Keratinocyte (primary cell): ENCODE data around the gene SLC35E3. TPM values are rescaled to one million over a fixed set of nuclear protein-coding genes. Genes with fewer than 3 reads are reported as not detected.

Experiments used
- DNase-seq: peaks from one replicate; pipeline ENCODE4 v3.0.0-alpha.2; 2011; ENCODE audit warnings: low read depth, missing footprints, low spot score
- FAIRE-seq: peaks from 2 replicates; lab custom pipeline; 2011; peaks lifted over from hg19 to GRCh38; lab: Jason Lieb, UNC
- H2AFZ ChIP-seq: 2 replicates; pipeline ENCODE4 v1.6.0; 2012; ENCODE audit warnings: low read length, control low read depth, inconsistent platforms; ENCODE audit not compliant: control insufficient read depth
- H3K27ac ChIP-seq: 2 replicates; pipeline ENCODE4 v1.5.1; 2011; ENCODE audit warnings: low read length; ENCODE audit not compliant: control insufficient read depth, insufficient read depth
- H3K27me3 ChIP-seq: 3 replicates; pipeline ENCODE4 v1.6.0; 2011; ENCODE audit warnings: low read length; ENCODE audit not compliant: control insufficient read depth, insufficient read depth; ENCODE audit errors: extremely low read depth
- H3K36me3 ChIP-seq, 2 experiments: 2 replicates in 1 of 2; 3 replicates in 1 of 2; pipeline ENCODE4 v1.5.1; 2011; ENCODE audit warnings: low read length in 2 of 2, mild to moderate bottlenecking in 1 of 2; ENCODE audit not compliant: control insufficient read depth in 2 of 2, insufficient read depth in 2 of 2; ENCODE audit errors: extremely low read depth in 1 of 2
- H3K4me1 ChIP-seq: 3 replicates; pipeline ENCODE4 v1.5.1; 2011; ENCODE audit warnings: low read length; ENCODE audit not compliant: control insufficient read depth, insufficient read depth; ENCODE audit errors: extremely low read depth
- H3K4me2 ChIP-seq: 3 replicates; pipeline ENCODE4 v1.6.0; 2011; ENCODE audit warnings: low read depth, low read length; ENCODE audit not compliant: control insufficient read depth, insufficient read depth; ENCODE audit errors: extremely low read depth
- H3K4me3 ChIP-seq, 3 experiments: fragments of 200-600 bp in 1 of 3; sonication (generic) in 1 of 3; 2 replicates in 2 of 3; 3 replicates in 1 of 3; pipeline ENCODE4 v1.5.1; 2011 to 2016; ENCODE audit warnings: low read length in 3 of 3, mild to moderate bottlenecking in 3 of 3, control low read depth in 2 of 3, inconsistent platforms in 1 of 3, low read depth in 1 of 3, mixed read lengths in 1 of 3, mixed run types in 1 of 3, moderate library complexity in 1 of 3; ENCODE audit not compliant: control insufficient read depth in 2 of 3, insufficient read depth in 2 of 3; ENCODE audit errors: extremely low read depth in 1 of 3
- H3K79me2 ChIP-seq: 2 replicates; pipeline ENCODE4 v1.6.0; 2012; ENCODE audit warnings: low read length; ENCODE audit not compliant: control insufficient read depth, insufficient read depth
- H3K9ac ChIP-seq: 3 replicates; pipeline ENCODE4 v1.6.0; 2011; ENCODE audit warnings: low read length; ENCODE audit not compliant: control insufficient read depth, insufficient read depth; ENCODE audit errors: extremely low read depth
- H3K9me1 ChIP-seq: 3 replicates; pipeline ENCODE4 v1.6.0; 2011; ENCODE audit warnings: low read length; ENCODE audit not compliant: control insufficient read depth, insufficient read depth; ENCODE audit errors: extremely low read depth
- H3K9me3 ChIP-seq: 2 replicates; pipeline ENCODE4 v1.5.1; 2012; ENCODE audit warnings: low read depth, low read length; ENCODE audit not compliant: control insufficient read depth
- H4K20me1 ChIP-seq: 3 replicates; pipeline ENCODE4 v1.6.0; 2011; ENCODE audit warnings: low read length; ENCODE audit not compliant: control insufficient read depth, insufficient read depth; ENCODE audit errors: extremely low read depth
- CTCF ChIP-seq, 3 experiments: IDR thresholded peaks in 1 of 3; conservative IDR thresholded peaks in 1 of 3; optimal IDR thresholded peaks in 1 of 3; 2 replicates in 2 of 3; 3 replicates in 1 of 3; pipeline versions ENCODE3 to v1.5.1; 2011; ENCODE audit warnings: low read length in 3 of 3, mild to moderate bottlenecking in 3 of 3, moderate library complexity in 2 of 3, control low read depth in 1 of 3, inconsistent platforms in 1 of 3; ENCODE audit not compliant: insufficient read depth in 2 of 3; ENCODE audit errors: extremely low read depth in 1 of 3
- EZH2 ChIP-seq: IDR thresholded peaks from one replicate; pipeline ENCODE4 v1.6.1; 2012; ENCODE audit warnings: inconsistent platforms, mild to moderate bottlenecking, low read length, moderate library complexity
- dilution Hi-C: fragments of 300-500 bp; cut with MboI; formaldehyde crosslinking; loops from one replicate; pipeline ENCODE4 v1.7.0; 2020; ENCODE audit warnings: low sequenced_read_pairs; ENCODE audit not compliant: extremely low pct_ligation_motif_present
- polyA plus RNA-seq, 5 experiments: library from polyadenylated mRNA; depleted of rRNA in 3 of 5; stranded (reverse) in 3 of 5; stranded (forward) in 1 of 5; unstranded in 1 of 5; fragments of >200 nt; gene quantifications; 1 replicate in 1 of 5; 2 replicates in 3 of 5; 3 replicates in 1 of 5; pipeline versions ENCODE4 v1.2.1 to v1.2.3, GENCODE V29; 2011 to 2012; ENCODE audit warnings: missing spikeins in 2 of 5, low read depth in 1 of 5, low replicate concordance in 1 of 5

The SLC35E3 gene
- polyA plus RNA-seq, 1 donor (not counting 4 experiments of a cell fraction or from before 2014, with no cell fraction given) = 9.9 TPM

- H3K27ac ChIP-seq = no peak overlapping the region
Observed at GRCh38 chr12:68824131-68824530, 78.2 kb downstream of the SLC35E3 start.

GRCh38 chr12:68824597-68825250 lies 78.7 kb downstream of the SLC35E3 start:
- H3K36me3 ChIP-seq = peaks cover 17 to 33% of the 10 kb centered on the region in 2 experiments
- peaks cover 16% of the 10 kb centered on the region for H3K79me2 ChIP-seq
- H3K4me2 ChIP-seq = no peak overlapping the region
- H3K27me3 ChIP-seq = no peaks in the 10 kb centered on the region
- no peaks in the 10 kb centered on the region for H3K9me3 ChIP-seq
- no peak overlapping the region for H3K4me3 ChIP-seq
- TF ChIP-seq EZH2 = no peak
- dilution Hi-C loops = no loop called here
- H3K27ac ChIP-seq = no peak overlapping the region
- H4K20me1 ChIP-seq = no peaks in the 10 kb centered on the region
- no peak overlapping the region for H3K9ac ChIP-seq
- no peak overlapping the region for H2AFZ ChIP-seq
- H3K9me1 ChIP-seq = no peaks in the 10 kb centered on the region
- DNase-seq = no peak
- no peak for FAIRE-seq
- no peaks in the 10 kb centered on the region for H3K4me1 ChIP-seq

More at GRCh38 chr12:68824131-68824530, 78.2 kb downstream of the SLC35E3 start:
- H3K9me3 ChIP-seq = no peaks in the 10 kb centered on the region
- no peak overlapping the region for H3K4me2 ChIP-seq
- DNase-seq (no peak), FAIRE-seq (no peak)
- peaks cover 19% of the 10 kb centered on the region for H3K79me2 ChIP-seq
- no peaks in the 10 kb centered on the region for H4K20me1 ChIP-seq
- no peaks in the 10 kb centered on the region for H3K4me1 ChIP-seq
- H3K27me3 ChIP-seq = no peaks in the 10 kb centered on the region
- dilution Hi-C loops = no loop called here
- no peak overlapping the region for H2AFZ ChIP-seq
- H3K36me3 ChIP-seq = peaks cover 17 to 33% of the 10 kb centered on the region in 2 experiments
- TF ChIP-seq EZH2 (no peak), CTCF (optimal IDR thresholded peaks at IDR 0.05 in 1 of 3, IDR thresholded peaks at IDR 0.05 in 1 of 3, conservative IDR thresholded peaks at IDR 0.05 in 1 of 3; ENCODE audit: extremely low read depth in 1 of 3, insufficient read depth in 2 of 3, low read length in 3 of 3) (no peak)
- H3K9ac ChIP-seq = no peak overlapping the region
- H3K4me3 ChIP-seq = no peak overlapping the region
- no peaks in the 10 kb centered on the region for H3K9me1 ChIP-seq
